Neural crest cell (in vitro differentiated cells): ENCODE results near the gene CD19. TPM values are rescaled to one million over a fixed set of nuclear protein-coding genes. Genes with fewer than 3 reads are reported as not detected.
"Not testable (repeated sequence)": the region's sequence is repeated elsewhere in the genome, so short reads cannot be mapped to it uniquely, and the experiment has no call there.

Source experiments
- DNase-seq: peaks from one replicate; pipeline ENCODE4 v3.0.0; 2021; ENCODE audit warnings: low read depth, mixed read lengths, low spot score
- H3K27ac Mint-ChIP-seq: one replicate; pipeline ENCODE4 v1.8.0; 2021; ENCODE audit warnings: mild to moderate bottlenecking, mixed read lengths; ENCODE audit not compliant: unreplicated experiment
- H3K27me3 Mint-ChIP-seq: 2 replicates; pipeline ENCODE4 v1.8.0; 2021; ENCODE audit warnings: low read depth, mild to moderate bottlenecking, mixed read lengths
- H3K36me3 Mint-ChIP-seq: 2 replicates; pipeline ENCODE4 v1.8.0; 2021; ENCODE audit warnings: low read depth, mild to moderate bottlenecking, mixed read lengths
- H3K4me1 Mint-ChIP-seq: 2 replicates; pipeline ENCODE4 v1.8.0; 2021; ENCODE audit warnings: mixed read lengths
- H3K4me3 Mint-ChIP-seq: one replicate; pipeline ENCODE4 v1.8.0; 2021; ENCODE audit warnings: mild to moderate bottlenecking, mixed read lengths
- H3K9me3 Mint-ChIP-seq: 2 replicates; pipeline ENCODE4 v1.8.0; 2021; ENCODE audit warnings: mixed read lengths
- CTCF ChIP-seq: fragments of 200-600 bp; sonication (generic); conservative IDR thresholded peaks from 2 replicates; pipeline ENCODE4 v1.5.0; 2021; ENCODE audit warnings: antibody characterized with exemption, mild to moderate bottlenecking
- long read RNA-seq: library from polyadenylated mRNA; unstranded; transcript quantifications from one replicate; pipeline ENCODE4 v2.0.0, GENCODE V29; 2020
- total RNA-seq: library from RNA; stranded (reverse); gene quantifications from 2 replicates; pipeline ENCODE4 v1.2.1, GENCODE V29; 2021

CD19 gene
- not detected in 2 replicates for total RNA-seq
- long read RNA-seq: 0 reads

- Mint-ChIP-seq H3K4me1 (no peaks in the 10 kb centered on the region), H3K27me3 (peaks cover 4% of the 10 kb centered on the region), H3K4me3 (no peak within 1 kb of the TSS), H3K27ac (peak within 1 kb of the TSS; percentile 84), H3K36me3 (no peaks in the 10 kb centered on the region), H3K9me3 (peaks cover 4% of the 10 kb centered on the region)
- TF ChIP-seq CTCF: no peak
- no peak for DNase-seq
Measured at GRCh38 chr16:28931801-28932225, at the start of gene CD19. Gene CD19, plus strand, starts transcription at chr16:28931971. Its CDS starts 30 bp downstream, at chr16:28932001.

DNA sequence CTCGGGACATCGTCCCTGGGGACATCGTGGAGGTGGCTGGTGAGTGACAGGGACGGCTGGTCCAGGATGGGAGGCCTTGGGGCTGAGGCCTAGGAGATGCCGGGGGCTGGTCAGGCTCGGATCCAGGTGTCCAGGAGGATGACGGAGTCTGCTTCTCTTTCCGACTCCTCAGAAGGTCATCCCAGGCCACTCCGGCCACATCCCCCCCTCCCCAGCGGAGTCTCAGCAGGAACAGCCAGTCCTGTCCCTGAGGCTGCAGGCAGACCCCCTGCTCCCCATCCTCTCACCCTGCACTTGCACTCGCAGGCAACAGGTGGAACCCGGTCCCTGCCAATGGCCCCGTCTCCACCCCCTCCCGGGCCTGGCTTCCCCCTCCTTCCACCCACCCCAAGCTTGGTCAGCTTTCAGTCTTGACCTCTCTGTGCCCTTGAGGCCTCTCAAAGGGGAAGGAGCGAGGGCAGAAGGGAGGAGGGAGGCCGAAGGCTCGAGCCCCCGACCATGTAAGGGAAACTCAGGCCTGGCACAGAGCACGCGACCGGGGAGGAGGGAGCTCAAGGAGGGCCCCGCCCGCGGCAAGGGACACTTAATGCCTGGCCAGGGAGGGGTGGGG, 49.1 kb upstream of the CD19 start:
- DNase-seq: peak; percentile 35
- TF ChIP-seq CTCF: no peak
- Mint-ChIP-seq H3K36me3 (no peaks in the 10 kb centered on the region), H3K9me3 (no peaks in the 10 kb centered on the region), H3K4me3 (peak overlapping the region; percentile 49), H3K27me3 (peaks cover 5% of the 10 kb centered on the region), H3K4me1 (peaks cover 33% of the 10 kb centered on the region), H3K27ac (peak overlapping the region; percentile 27)

GRCh38 chr16:28883221-28883996, 48.4 kb upstream of the CD19 start:
- Mint-ChIP-seq H3K4me3 (peak overlapping the region; percentile 8), H3K4me1 (peaks cover 33% of the 10 kb centered on the region), H3K36me3 (no peaks in the 10 kb centered on the region), H3K27me3 (peaks cover 5% of the 10 kb centered on the region), H3K9me3 (no peaks in the 10 kb centered on the region), H3K27ac (peak overlapping the region; percentile 62)
- no peak for DNase-seq
- no peak for TF ChIP-seq CTCF

GRCh38 chr16:28884045-28884444, 47.7 kb upstream of the CD19 start:
- Mint-ChIP-seq H3K36me3 (no peaks in the 10 kb centered on the region), H3K27ac (peak overlapping the region; percentile 35), H3K27me3 (peaks cover 5% of the 10 kb centered on the region), H3K9me3 (no peaks in the 10 kb centered on the region), H3K4me1 (peaks cover 27% of the 10 kb centered on the region), H3K4me3 (peak overlapping the region; percentile 8)
- DNase-seq: no peak
- TF ChIP-seq CTCF: no peak

DNA sequence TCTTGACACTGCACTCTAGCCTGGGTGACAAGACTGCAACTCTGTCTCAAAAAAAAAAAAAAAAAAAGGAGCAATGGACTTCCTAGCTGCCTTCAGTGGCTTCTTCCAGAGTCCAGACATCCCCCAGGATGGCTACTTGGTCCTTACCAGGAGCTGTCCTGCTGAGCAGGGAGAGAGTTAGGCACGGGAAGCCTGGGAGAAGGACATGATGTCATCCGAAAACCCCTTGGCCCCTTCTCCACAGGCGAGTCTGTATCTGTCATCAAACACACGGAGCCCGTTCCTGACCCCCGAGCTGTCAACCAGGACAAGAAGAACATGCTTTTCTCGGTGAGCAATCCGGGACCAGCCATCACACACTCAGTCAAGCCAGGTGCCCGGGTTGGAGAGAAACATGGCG, 44.8 kb upstream of the CD19 start:
- Mint-ChIP-seq H3K36me3 (no peaks in the 10 kb centered on the region), H3K4me1 (peaks cover 14% of the 10 kb centered on the region), H3K27me3 (no peaks in the 10 kb centered on the region), H3K27ac (no peak overlapping the region), H3K9me3 (no peaks in the 10 kb centered on the region), H3K4me3 (no peak overlapping the region)
- no peak for TF ChIP-seq CTCF
- DNase-seq: no peak

DNA sequence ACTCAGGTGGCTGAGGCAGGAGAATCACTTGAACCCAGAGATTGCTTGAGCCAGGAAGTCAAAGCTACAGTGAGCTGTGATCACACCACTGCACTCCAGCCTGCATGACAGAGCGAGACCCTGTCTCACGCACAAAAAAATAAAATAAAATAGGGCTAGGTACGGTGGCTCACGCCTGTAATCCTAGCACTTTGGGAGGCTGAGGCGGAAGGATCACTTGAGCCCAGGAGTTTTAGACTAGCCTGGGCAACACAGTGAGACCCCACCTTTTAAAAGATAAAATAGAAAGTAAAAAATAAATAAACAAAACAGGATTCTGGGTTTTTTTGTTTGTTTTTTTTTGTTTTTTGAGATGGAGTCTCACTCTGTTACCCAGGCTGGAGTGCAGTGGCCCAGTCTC, 41.4 kb upstream of the CD19 start:
- not testable (repeated sequence) for H3K27me3 Mint-ChIP-seq, H3K27ac Mint-ChIP-seq, DNase-seq, H3K4me3 Mint-ChIP-seq, H3K9me3 Mint-ChIP-seq, H3K4me1 Mint-ChIP-seq, H3K36me3 Mint-ChIP-seq
